Uterus (tissue), 4 donors: Measurements from ENCODE around the gene PRODH2. TPM values are rescaled to one million over a fixed set of nuclear protein-coding genes. Genes with fewer than 3 reads are reported as not detected.

Source experiments
- DNase-seq, 2 donors: peaks; one replicate each; pipeline ENCODE4 v3.0.0-alpha.2; 2019 to 2020
- H3K27ac ChIP-seq, 2 donors: fragments of 200-600 bp; sonication (generic); 1 replicate in 1 of 2; 2 replicates in 1 of 2; pipeline ENCODE4 v1.5.1; 2016 to 2018
- H3K27me3 ChIP-seq, 2 donors: fragments of 200-600 bp; sonication (generic); one replicate each; pipeline ENCODE4 v1.5.1; 2018 to 2019; ENCODE audit warnings: control low read depth in 1 of 2
- H3K36me3 ChIP-seq, 2 donors: fragments of 200-600 bp; sonication (generic); one replicate each; pipeline ENCODE4 v1.5.1; 2019; ENCODE audit warnings: control low read depth in 1 of 2
- H3K4me1 ChIP-seq, 2 donors: fragments of 200-600 bp; sonication (generic); one replicate each; pipeline ENCODE4 v1.5.1; 2018 to 2019; ENCODE audit warnings: control low read depth in 1 of 2
- H3K4me3 ChIP-seq, 2 donors: fragments of 200-600 bp; sonication (generic); 1 replicate in 1 of 2; 2 replicates in 1 of 2; pipeline ENCODE4 v1.5.1; 2018 to 2019; ENCODE audit warnings: mild to moderate bottlenecking in 1 of 2
- H3K9me3 ChIP-seq, 2 donors: fragments of 200-600 bp; sonication (generic); one replicate each; pipeline ENCODE4 v1.5.1; 2019; ENCODE audit warnings: control low read depth in 1 of 2
- POLR2A ChIP-seq, 2 donors: fragments of 450-650 bp; IDR thresholded peaks; one replicate each; pipeline ENCODE4 v1.6.1; 2016; ENCODE audit warnings: antibody characterized with exemption in 2 of 2, mild to moderate bottlenecking in 1 of 2, moderate library complexity in 1 of 2
- intact Hi-C: fragments of 100-400 bp; cut with DNase I; formaldehyde crosslinking; loops from one replicate; pipeline ENCODE4 v1.15.1; 2023; ENCODE audit warnings: low total_unique reads
- total RNA-seq, 4 donors: library from RNA; depleted of rRNA in 3 of 4; stranded (reverse); fragments of >200 nt in 3 of 4; gene quantifications; one replicate each; pipeline versions ENCODE4 v1.1.0 to v1.2.4, GENCODE V29; 2014 to 2023
- TF ChIP-seq, protein P1 (sequence below), 4 experiments: fragments of 200-600 bp in 2 of 4; fragments of 450-650 bp in 2 of 4; sonication (generic) in 2 of 4; IDR thresholded peaks; one replicate each; pipeline ENCODE4 v1.5.1; 2016 to 2019; ENCODE audit warnings: antibody characterized with exemption in 4 of 4, mild to moderate bottlenecking in 2 of 4, moderate library complexity in 1 of 4
- donor health status: DM: yes; HTN: yes; CAD: no.

PRODH2 gene
- total RNA-seq, 4 donors from 2014 or later: not detected

DNA sequence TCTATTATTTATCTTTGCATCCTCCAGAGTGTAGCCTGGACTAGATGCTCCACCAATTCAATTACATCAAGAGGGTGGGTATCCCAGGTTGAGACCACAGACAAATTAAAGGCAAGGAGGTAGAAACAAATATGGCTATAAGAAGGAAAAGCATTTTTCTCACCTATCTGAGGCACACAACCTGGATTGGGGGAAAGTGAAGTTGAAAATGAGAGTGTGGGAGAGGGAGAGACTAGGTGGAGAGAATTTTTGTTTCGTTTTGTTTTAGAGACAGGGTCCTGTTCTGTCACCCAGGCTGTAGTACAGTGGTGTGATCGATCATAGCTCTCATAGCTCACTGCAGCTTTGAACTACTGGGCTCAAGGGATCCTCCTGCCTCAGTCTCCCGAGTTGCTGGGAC, 5.8 kb upstream of the PRODH2 start:
- no peaks in the 10 kb centered on the region for H3K27me3 ChIP-seq
- no peaks in the 10 kb centered on the region for H3K9me3 ChIP-seq
- H3K36me3 ChIP-seq: no peaks in the 10 kb centered on the region
- intact Hi-C loops: no loop called here
- no peak overlapping the region for H3K27ac ChIP-seq
- no peak for DNase-seq
- TF ChIP-seq, protein P1, sequence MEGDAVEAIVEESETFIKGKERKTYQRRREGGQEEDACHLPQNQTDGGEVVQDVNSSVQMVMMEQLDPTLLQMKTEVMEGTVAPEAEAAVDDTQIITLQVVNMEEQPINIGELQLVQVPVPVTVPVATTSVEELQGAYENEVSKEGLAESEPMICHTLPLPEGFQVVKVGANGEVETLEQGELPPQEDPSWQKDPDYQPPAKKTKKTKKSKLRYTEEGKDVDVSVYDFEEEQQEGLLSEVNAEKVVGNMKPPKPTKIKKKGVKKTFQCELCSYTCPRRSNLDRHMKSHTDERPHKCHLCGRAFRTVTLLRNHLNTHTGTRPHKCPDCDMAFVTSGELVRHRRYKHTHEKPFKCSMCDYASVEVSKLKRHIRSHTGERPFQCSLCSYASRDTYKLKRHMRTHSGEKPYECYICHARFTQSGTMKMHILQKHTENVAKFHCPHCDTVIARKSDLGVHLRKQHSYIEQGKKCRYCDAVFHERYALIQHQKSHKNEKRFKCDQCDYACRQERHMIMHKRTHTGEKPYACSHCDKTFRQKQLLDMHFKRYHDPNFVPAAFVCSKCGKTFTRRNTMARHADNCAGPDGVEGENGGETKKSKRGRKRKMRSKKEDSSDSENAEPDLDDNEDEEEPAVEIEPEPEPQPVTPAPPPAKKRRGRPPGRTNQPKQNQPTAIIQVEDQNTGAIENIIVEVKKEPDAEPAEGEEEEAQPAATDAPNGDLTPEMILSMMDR (IDR thresholded peaks at IDR 0.05): no peak
- no peak for TF ChIP-seq POLR2A (IDR thresholded peaks at IDR 0.05)
- H3K4me3 ChIP-seq: no peak overlapping the region
- H3K4me1 ChIP-seq: no peaks in the 10 kb centered on the region

DNA sequence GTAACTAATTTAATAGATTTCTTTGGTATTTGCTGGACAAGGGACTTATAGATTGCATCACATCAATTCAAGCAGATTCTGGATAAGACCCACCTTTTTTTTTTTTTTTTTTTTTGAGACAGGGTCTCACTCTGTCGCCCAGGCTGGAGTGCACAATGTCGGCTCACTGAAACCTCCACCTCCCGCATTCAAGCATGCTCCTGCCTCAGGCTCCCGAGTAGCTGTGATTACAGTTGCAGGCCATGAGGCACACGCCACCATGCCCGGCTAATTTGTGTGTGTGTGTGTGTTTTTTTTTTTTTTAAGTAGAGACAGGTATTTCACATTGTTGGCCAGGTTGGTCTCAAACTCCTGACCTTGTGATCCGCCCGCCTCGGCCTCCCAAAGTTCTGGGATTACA, 4.2 kb upstream of the PRODH2 start:
- TF ChIP-seq, protein P1 (IDR thresholded peaks at IDR 0.05): no peak
- TF ChIP-seq POLR2A (IDR thresholded peaks at IDR 0.05): no peak
- Histone ChIP-seq H3K27me3 (no peaks in the 10 kb centered on the region), H3K9me3 (no peaks in the 10 kb centered on the region), H3K4me1 (no peaks in the 10 kb centered on the region), H3K36me3 (no peaks in the 10 kb centered on the region), H3K27ac (no peak overlapping the region), H3K4me3 (no peak overlapping the region)
- DNase-seq: no peak
- intact Hi-C loops: no loop called here

DNA sequence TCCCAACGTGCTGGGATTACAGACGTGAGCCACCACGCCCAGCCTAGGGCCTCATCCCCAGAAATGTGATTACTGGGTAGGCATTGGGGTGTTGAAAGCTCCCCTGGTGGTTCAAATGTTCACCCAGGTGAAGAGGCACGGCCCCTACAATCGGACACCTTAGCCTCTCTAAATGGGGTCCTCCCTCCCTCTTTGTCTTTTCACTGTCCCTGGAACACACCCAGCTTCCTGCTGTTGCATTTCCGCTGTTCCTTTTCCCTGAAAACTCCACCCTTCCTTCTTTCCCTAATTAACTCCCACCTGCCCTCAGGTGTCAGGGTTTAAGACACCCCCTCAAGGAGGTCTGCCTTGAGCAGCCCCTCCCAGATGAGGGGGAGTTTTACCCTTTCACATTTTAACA, 3.6 kb upstream of the PRODH2 start:
- no peak for DNase-seq
- no peaks in the 10 kb centered on the region for H3K9me3 ChIP-seq
- H3K27me3 ChIP-seq: no peaks in the 10 kb centered on the region
- H3K27ac ChIP-seq: no peak overlapping the region
- intact Hi-C loops: no loop called here
- no peaks in the 10 kb centered on the region for H3K36me3 ChIP-seq
- TF ChIP-seq, protein P1 (IDR thresholded peaks at IDR 0.05): no peak
- TF ChIP-seq POLR2A (IDR thresholded peaks at IDR 0.05): no peak
- H3K4me3 ChIP-seq: no peak overlapping the region
- H3K4me1 ChIP-seq: no peaks in the 10 kb centered on the region

DNA sequence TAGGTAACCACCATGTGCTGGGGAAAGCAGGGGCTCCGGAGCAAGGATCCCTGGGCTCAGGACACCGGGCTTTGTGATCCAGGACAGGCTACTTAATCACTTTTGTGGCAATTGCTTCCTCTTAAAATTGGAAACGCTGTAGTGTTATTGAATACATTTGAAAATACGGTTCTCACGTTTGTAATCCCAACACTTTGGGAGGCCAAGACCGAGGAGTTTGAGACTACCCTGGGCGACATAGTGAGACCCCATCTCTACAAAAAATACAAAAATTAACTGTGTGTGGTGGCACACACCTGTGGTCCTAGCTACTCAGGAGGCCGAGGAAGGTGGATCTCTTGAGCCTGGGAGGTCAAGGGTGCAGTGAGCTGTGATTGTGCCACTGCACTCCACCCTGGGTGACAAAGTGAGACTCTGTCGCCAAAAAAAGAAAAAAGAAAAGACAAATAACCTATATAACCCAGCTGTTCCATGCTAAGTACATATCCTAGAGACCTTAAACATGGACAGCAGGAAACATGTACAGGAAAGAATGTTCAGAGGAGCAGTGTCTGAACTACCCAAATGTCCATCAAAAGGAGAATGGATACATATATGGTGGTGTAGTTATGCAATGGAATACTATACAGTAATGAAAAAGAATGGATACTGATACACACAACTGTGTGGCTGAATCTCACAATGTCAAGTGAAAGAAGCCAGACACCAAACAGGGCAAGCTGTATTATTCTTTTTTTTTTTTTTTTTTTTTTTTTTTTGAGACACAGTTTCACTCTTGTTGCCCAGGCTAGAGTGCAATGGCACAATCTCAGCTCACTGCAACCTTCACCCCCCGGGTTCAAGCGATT, 622 bp upstream of the PRODH2 start:
- TF ChIP-seq POLR2A (IDR thresholded peaks at IDR 0.05): no peak
- TF ChIP-seq, protein P1 (IDR thresholded peaks at IDR 0.05): no peak

DNA sequence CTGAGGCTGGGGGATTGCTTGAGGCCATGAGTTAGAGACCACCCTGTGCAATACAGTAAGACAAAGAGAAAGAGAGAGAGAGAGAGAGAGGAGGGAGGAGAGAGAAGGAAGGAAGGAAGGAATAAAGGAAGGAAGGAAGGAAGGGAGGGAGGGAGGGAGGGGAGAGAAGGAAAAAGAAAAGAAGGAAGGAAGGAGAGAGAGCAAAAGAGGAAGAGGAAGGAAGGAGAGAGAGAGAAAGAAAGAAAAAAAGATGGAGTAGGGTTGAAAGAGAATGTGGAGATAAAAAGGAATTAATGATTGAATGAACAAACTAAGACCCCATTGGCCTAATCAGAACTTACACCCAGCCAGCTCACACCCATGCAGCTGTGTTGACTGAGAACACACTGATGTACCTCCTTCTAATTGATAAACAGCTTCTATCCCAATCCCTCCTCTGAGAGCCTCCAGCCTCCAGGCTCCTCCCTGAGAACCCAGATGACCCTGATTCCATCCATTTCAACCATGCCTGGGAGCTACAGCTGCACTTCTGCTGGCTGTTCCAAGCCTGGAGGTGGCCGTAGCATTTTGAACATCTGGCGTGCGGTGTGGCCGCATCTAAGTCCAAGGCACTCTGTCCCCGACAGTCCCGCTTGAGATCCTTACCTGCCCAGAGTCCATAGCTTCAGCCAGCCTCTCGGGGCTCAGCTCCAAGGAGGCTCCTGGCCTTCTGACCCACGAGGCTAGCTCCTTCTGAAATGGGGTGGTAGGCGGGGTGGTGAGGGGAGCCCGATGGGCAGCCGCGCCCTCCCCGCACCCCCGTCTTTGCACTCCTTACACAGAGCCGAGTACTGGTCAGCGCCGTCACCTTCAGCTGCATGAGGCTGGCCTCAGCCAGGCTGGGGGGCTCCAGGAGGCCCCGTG, 1.1 kb downstream of the PRODH2 start:
- Histone ChIP-seq H3K4me1 (no peaks in the 10 kb centered on the region), H3K27ac (no peak overlapping the region), H3K9me3 (no peaks in the 10 kb centered on the region), H3K36me3 (no peaks in the 10 kb centered on the region), H3K4me3 (no peak overlapping the region), H3K27me3 (no peaks in the 10 kb centered on the region)
- no peak for DNase-seq
- intact Hi-C loops: no loop called here
- TF ChIP-seq, protein P1 (IDR thresholded peaks at IDR 0.05): no peak
- TF ChIP-seq POLR2A (IDR thresholded peaks at IDR 0.05): no peak

More for the DNA sequence above, 622 bp upstream of the PRODH2 start:
- H3K4me3 ChIP-seq: no peak overlapping the region
- no peaks in the 10 kb centered on the region for H3K27me3 ChIP-seq
- intact Hi-C loops: no loop called here
- no peak for DNase-seq
- H3K4me1 ChIP-seq: no peaks in the 10 kb centered on the region
- no peak overlapping the region for H3K27ac ChIP-seq
- no peaks in the 10 kb centered on the region for H3K9me3 ChIP-seq
- no peaks in the 10 kb centered on the region for H3K36me3 ChIP-seq
